ENCODE data around the gene LIPT1. TPM values are rescaled to one million over a fixed set of nuclear protein-coding genes. Genes with fewer than 3 reads are reported as not detected.
A peak's percentile ranks its signal among the peaks of the same experiment; 100 is the strongest.

Gene LIPT1
- total and polyA plus RNA-seq, 4 donors: 2.3 to 4.8 (median 3.5) TPM

GRCh38 chr2:99171377-99172140 lies 16.8 kb downstream of the LIPT1 start:
- no peaks in the 10 kb centered on the region for H3K9me3 ChIP-seq (ENCODE audit: control insufficient read depth in 4 of 4, low read length in 3 of 4)
- H3K4me1 ChIP-seq (ENCODE audit: control insufficient read depth in 4 of 4, insufficient read depth in 4 of 4, low read length in 3 of 4): no peaks in the 10 kb centered on the region
- no peak overlapping the region for H3K4me3 ChIP-seq (ENCODE audit: low read depth in 1 of 3, low read length in 3 of 3)
- 98% methylated on average over 8 of the region's 8 CpGs for WGBS
- peaks cover 5 to 27% (median 20%) of the 10 kb centered on the region in 4 donors for H3K36me3 ChIP-seq (ENCODE audit: control insufficient read depth in 4 of 4, insufficient read depth in 3 of 4, low read depth in 1 of 4, low read length in 3 of 4)
- no peak for TF ChIP-seq GABPA (IDR thresholded peaks at IDR 0.05 in 1 of 2, conservative IDR thresholded peaks at IDR 0.05 in 1 of 2)
- TF ChIP-seq SP1 (IDR thresholded peaks at IDR 0.05): no peak
- no peak for TF ChIP-seq ATF3 (IDR thresholded peaks at IDR 0.05)
- TF ChIP-seq YY1 (IDR thresholded peaks at IDR 0.05): no peak
- TF ChIP-seq CTCF (IDR thresholded peaks at IDR 0.05; ENCODE audit: low read depth, low read length, missing input control): no peak
- no peak for TF ChIP-seq EGR1 (IDR thresholded peaks at IDR 0.05; ENCODE audit: low read depth in 2 of 2)
- no peak for TF ChIP-seq MAX (IDR thresholded peaks at IDR 0.05)
- TF ChIP-seq HNF4A (conservative IDR thresholded peaks at IDR 0.05): no peak
- no peak for TF ChIP-seq FOXA2 (IDR thresholded peaks at IDR 0.05)
- no peak for TF ChIP-seq RXRA (IDR thresholded peaks at IDR 0.05)
- TF ChIP-seq HNF4G (IDR thresholded peaks at IDR 0.05): no peak
- DNase-seq (ENCODE audit: low spot score): no peak
- H3K27ac ChIP-seq (ENCODE audit: low read depth in 1 of 2, low read length in 2 of 2): no peak overlapping the region
- no peak overlapping the region for H3K9ac ChIP-seq (ENCODE audit: low read depth in 1 of 2, low read length in 2 of 2)
- H3K27me3 ChIP-seq (ENCODE audit: control insufficient read depth in 4 of 4, insufficient read depth in 4 of 4, low read length in 3 of 4): no peaks in the 10 kb centered on the region

GRCh38 chr2:99180755-99181623 lies 26.2 kb downstream of the LIPT1 start, which contains the start of the genes MITD1 and MRPL30:
Gene MITD1 (minus strand): TSS chr2:99181058. CDS start chr2:99180981, 77 bp downstream.
Gene MRPL30 (plus strand): TSS chr2:99181184. CDS start chr2:99186204, 5,020 bp downstream.
- peak within 1 kb of the TSS; percentile 42 to 87 for H3K9ac ChIP-seq (ENCODE audit: low read depth in 1 of 2, low read length in 2 of 2)
- H3K36me3 ChIP-seq (ENCODE audit: control insufficient read depth in 4 of 4, insufficient read depth in 3 of 4, low read depth in 1 of 4, low read length in 3 of 4): peaks cover 0 to under 1% (median 0%) of the 10 kb centered on the region in 4 donors
- under 1% methylated on average over 39 of the region's 39 CpGs for WGBS
- peak within 1 kb of the TSS; percentile 62 to 82 for H3K27ac ChIP-seq (ENCODE audit: low read depth in 1 of 2, low read length in 2 of 2)
- H3K27me3 ChIP-seq (ENCODE audit: control insufficient read depth in 4 of 4, insufficient read depth in 4 of 4, low read length in 3 of 4): no peaks in the 10 kb centered on the region
- peak; percentile 90 for DNase-seq (ENCODE audit: low spot score)
- peaks cover 6 to 30% (median 16%) of the 10 kb centered on the region in 4 donors for H3K4me1 ChIP-seq (ENCODE audit: control insufficient read depth in 4 of 4, insufficient read depth in 4 of 4, low read length in 3 of 4)
- peak within 1 kb of the TSS; percentile 75 to 82 (median 82) for H3K4me3 ChIP-seq (ENCODE audit: low read depth in 1 of 3, low read length in 3 of 3)
- H3K9me3 ChIP-seq (ENCODE audit: control insufficient read depth in 4 of 4, low read length in 3 of 4): no peaks in the 10 kb centered on the region
- TF ChIP-seq ATF3 (IDR thresholded peaks at IDR 0.05): peak; percentile 42
- no peak for TF ChIP-seq FOXA1 (IDR thresholded peaks at IDR 0.05)
- peak; percentile 99 for TF ChIP-seq MAX (IDR thresholded peaks at IDR 0.05)
- TF ChIP-seq ZBTB33 (IDR thresholded peaks at IDR 0.05): peak; percentile 96
- TF ChIP-seq CTCF (IDR thresholded peaks at IDR 0.05; ENCODE audit: low read depth, low read length, missing input control): no peak
- TF ChIP-seq GABPA (IDR thresholded peaks at IDR 0.05 in 1 of 2, conservative IDR thresholded peaks at IDR 0.05 in 1 of 2): peak; percentile 86 to 97
- TF ChIP-seq JUND (IDR thresholded peaks at IDR 0.05): peak in 1 of 2 donors; percentile 59
- TF ChIP-seq HNF4A (conservative IDR thresholded peaks at IDR 0.05): peak; percentile 26 to 37
- TF ChIP-seq FOXA2 (IDR thresholded peaks at IDR 0.05): no peak
- TF ChIP-seq TAF1 (conservative IDR thresholded peaks at IDR 0.05): peak; percentile 99
- peak; percentile 90 for TF ChIP-seq YY1 (IDR thresholded peaks at IDR 0.05)
- peak; percentile 92 to 96 for TF ChIP-seq EGR1 (IDR thresholded peaks at IDR 0.05; ENCODE audit: low read depth in 2 of 2)
- peak; percentile 84 for TF ChIP-seq SP1 (IDR thresholded peaks at IDR 0.05)
- peak; percentile 62 to 74 for TF ChIP-seq RXRA (IDR thresholded peaks at IDR 0.05)
- peak; percentile 54 for TF ChIP-seq NR2F2 (IDR thresholded peaks at IDR 0.05)
- no peak for TF ChIP-seq HNF4G (IDR thresholded peaks at IDR 0.05)
- TF ChIP-seq RAD21 (IDR thresholded peaks at IDR 0.05): peak; percentile 59 to 61

Measured in liver (tissue), 9 donors.